Measurements from ENCODE around the gene TLCD1.

TLCD1 gene

DNA sequence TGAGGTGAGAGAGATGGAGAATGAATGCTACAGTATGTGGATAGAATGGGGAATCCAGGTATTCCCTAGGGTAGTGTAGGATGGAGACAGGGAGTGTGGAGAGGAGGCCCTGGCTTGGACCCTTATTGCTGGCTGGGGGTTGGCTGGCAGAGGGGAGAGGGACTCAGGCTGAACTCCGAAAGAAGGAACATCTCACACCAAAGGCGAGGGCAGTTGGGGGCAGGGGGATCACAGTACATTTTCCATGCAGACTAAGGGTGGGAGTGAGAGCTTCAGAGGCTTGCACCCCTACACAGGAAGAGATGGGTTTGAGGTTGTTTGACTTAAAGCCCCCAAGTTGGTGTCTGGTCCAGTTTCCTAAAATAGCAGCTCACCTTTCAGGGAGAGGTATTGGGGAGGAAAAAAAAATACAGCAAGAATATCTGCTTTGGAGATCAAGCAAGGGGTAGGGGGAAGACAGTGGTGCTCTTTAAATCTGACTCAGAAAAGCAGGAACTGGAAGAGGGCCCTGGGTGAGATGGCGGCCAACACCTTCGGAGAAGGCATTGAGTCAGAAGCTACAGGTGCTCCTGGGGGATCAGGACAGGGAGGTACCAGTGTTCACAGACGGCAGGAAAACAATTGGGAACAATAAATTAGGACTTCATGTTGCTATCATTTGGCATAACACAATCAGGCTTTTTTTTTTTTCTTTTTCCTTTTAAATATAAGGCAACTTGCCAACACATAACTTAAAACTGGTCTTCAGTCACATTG is 30.2 kb upstream of the TLCD1 start:
- no peaks in the 10 kb centered on the region for H3F3A ChIP-seq (ENCODE audit: low read depth)
- no peaks in the 10 kb centered on the region for H3K9me2 ChIP-seq (replicated peaks; ENCODE audit: low read depth, low read length)
- no peaks in the 10 kb centered on the region for H3K9me3 ChIP-seq (ENCODE audit: insufficient read depth, low read depth, low read length)
- peaks cover 43% of the 10 kb centered on the region; the same call in 1 of the 2 replicates for H3K36me3 ChIP-seq (ENCODE audit: insufficient read depth, low read length)
- TF ChIP-seq EZH2phosphoT487 (IDR thresholded peaks at IDR 0.05; ENCODE audit: borderline replicate concordance): no peak
- TF ChIP-seq, protein P1, sequence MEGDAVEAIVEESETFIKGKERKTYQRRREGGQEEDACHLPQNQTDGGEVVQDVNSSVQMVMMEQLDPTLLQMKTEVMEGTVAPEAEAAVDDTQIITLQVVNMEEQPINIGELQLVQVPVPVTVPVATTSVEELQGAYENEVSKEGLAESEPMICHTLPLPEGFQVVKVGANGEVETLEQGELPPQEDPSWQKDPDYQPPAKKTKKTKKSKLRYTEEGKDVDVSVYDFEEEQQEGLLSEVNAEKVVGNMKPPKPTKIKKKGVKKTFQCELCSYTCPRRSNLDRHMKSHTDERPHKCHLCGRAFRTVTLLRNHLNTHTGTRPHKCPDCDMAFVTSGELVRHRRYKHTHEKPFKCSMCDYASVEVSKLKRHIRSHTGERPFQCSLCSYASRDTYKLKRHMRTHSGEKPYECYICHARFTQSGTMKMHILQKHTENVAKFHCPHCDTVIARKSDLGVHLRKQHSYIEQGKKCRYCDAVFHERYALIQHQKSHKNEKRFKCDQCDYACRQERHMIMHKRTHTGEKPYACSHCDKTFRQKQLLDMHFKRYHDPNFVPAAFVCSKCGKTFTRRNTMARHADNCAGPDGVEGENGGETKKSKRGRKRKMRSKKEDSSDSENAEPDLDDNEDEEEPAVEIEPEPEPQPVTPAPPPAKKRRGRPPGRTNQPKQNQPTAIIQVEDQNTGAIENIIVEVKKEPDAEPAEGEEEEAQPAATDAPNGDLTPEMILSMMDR (conservative IDR thresholded peaks at IDR 0.05; ENCODE audit: low read length): no peak
- H4K20me1 ChIP-seq (ENCODE audit: insufficient read depth, low read length, poor library complexity, severe bottlenecking): no peaks in the 10 kb centered on the region
- no peaks in the 10 kb centered on the region for H3K79me2 ChIP-seq (ENCODE audit: insufficient read depth, low read length)
- H2AFZ ChIP-seq (ENCODE audit: low read length): no peak overlapping the region
- H3K4me1 ChIP-seq (ENCODE audit: insufficient read depth, low read length, poor library complexity, severe bottlenecking): no peaks in the 10 kb centered on the region
- H3K9ac ChIP-seq (ENCODE audit: low read depth, low read length, poor library complexity, severe bottlenecking): no peak overlapping the region
- no peaks in the 10 kb centered on the region for H3K27me3 ChIP-seq (ENCODE audit: insufficient read depth, low read length, poor library complexity, severe bottlenecking)
- H3K4me3 ChIP-seq (ENCODE audit: low read length, poor library complexity, severe bottlenecking): no peak overlapping the region
- no peak overlapping the region for H3K4me2 ChIP-seq (ENCODE audit: low read depth, low read length, poor library complexity, severe bottlenecking)

DNA sequence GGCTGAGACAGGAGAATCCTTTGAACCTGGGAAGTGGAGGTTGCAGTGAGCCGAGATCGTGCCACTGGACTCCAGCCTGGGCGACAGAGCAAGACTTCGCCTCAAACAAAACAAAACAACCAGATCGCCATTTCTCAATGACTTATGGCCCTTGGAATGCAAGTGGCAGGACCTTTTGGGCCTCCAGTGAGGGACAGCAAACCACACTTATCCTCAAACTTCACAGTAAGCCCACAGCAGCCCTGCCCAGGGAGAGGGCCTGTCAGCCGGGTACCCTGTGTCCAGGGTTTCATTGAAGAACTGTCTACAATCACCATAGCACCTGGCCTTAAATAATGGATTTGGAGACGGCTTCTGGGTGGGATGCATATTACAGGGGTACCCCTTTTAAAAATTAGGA is 29.5 kb upstream of the TLCD1 start:
- Histone ChIP-seq H2AFZ (ENCODE audit: low read length) (no peak overlapping the region), H3K9me3 (ENCODE audit: insufficient read depth, low read depth, low read length) (no peaks in the 10 kb centered on the region), H3K9me2 (replicated peaks; ENCODE audit: low read depth, low read length) (no peaks in the 10 kb centered on the region), H3K27me3 (ENCODE audit: insufficient read depth, low read length, poor library complexity, severe bottlenecking) (no peaks in the 10 kb centered on the region), H3F3A (ENCODE audit: low read depth) (no peaks in the 10 kb centered on the region), H3K4me2 (ENCODE audit: low read depth, low read length, poor library complexity, severe bottlenecking) (no peak overlapping the region), H3K9ac (ENCODE audit: low read depth, low read length, poor library complexity, severe bottlenecking) (no peak overlapping the region), H3K4me3 (ENCODE audit: low read length, poor library complexity, severe bottlenecking) (no peak overlapping the region), H3K4me1 (ENCODE audit: insufficient read depth, low read length, poor library complexity, severe bottlenecking) (peaks cover under 1% of the 10 kb centered on the region), H3K79me2 (ENCODE audit: insufficient read depth, low read length) (no peaks in the 10 kb centered on the region), H3K36me3 (ENCODE audit: insufficient read depth, low read length) (peaks cover 36% of the 10 kb centered on the region; the same call in 1 of the 2 replicates), H4K20me1 (ENCODE audit: insufficient read depth, low read length, poor library complexity, severe bottlenecking) (peaks cover 3% of the 10 kb centered on the region)
- TF ChIP-seq, protein P1 (conservative IDR thresholded peaks at IDR 0.05; ENCODE audit: low read length): no peak

GRCh38 chr17:28751600-28752366 is 25.8 kb upstream of the TLCD1 start:
- H3K36me3 ChIP-seq (ENCODE audit: insufficient read depth, low read length): peaks cover 27% of the 10 kb centered on the region; the same call in 1 of the 2 replicates

More at GRCh38 chr17:28751600-28752366, 25.8 kb upstream of the TLCD1 start:
- TF ChIP-seq, protein P1 (conservative IDR thresholded peaks at IDR 0.05; ENCODE audit: low read length): no peak
- no peak for TF ChIP-seq EZH2phosphoT487 (IDR thresholded peaks at IDR 0.05; ENCODE audit: borderline replicate concordance)
- H3K4me1 ChIP-seq (ENCODE audit: insufficient read depth, low read length, poor library complexity, severe bottlenecking): peaks cover 7% of the 10 kb centered on the region
- H3K4me2 ChIP-seq (ENCODE audit: low read depth, low read length, poor library complexity, severe bottlenecking): no peak overlapping the region
- H3K27me3 ChIP-seq (ENCODE audit: insufficient read depth, low read length, poor library complexity, severe bottlenecking): no peaks in the 10 kb centered on the region
- peaks cover 15% of the 10 kb centered on the region for H3K79me2 ChIP-seq (ENCODE audit: insufficient read depth, low read length)
- no peaks in the 10 kb centered on the region for H3K9me3 ChIP-seq (ENCODE audit: insufficient read depth, low read depth, low read length)
- H3K4me3 ChIP-seq (ENCODE audit: low read length, poor library complexity, severe bottlenecking): no peak overlapping the region
- no peak overlapping the region for H3K9ac ChIP-seq (ENCODE audit: low read depth, low read length, poor library complexity, severe bottlenecking)
- peaks cover 23% of the 10 kb centered on the region for H4K20me1 ChIP-seq (ENCODE audit: insufficient read depth, low read length, poor library complexity, severe bottlenecking)
- no peak overlapping the region for H2AFZ ChIP-seq (ENCODE audit: low read length)
- H3K9me2 ChIP-seq (replicated peaks; ENCODE audit: low read depth, low read length): no peaks in the 10 kb centered on the region
- H3F3A ChIP-seq (ENCODE audit: low read depth): no peaks in the 10 kb centered on the region

All from Loucy (cell line).